K562 (cell line): ENCODE data around the gene PIAS3. TPM values are rescaled to one million over a fixed set of nuclear protein-coding genes. Genes with fewer than 3 reads are reported as not detected.

ENCODE experiments used
- CBX5 ChIP-seq: IDR thresholded peaks from 2 replicates; pipeline ENCODE4 v1.6.1; 2014; ENCODE audit warnings: low read depth, borderline replicate concordance
- COPS2 ChIP-seq: fragments of 450-650 bp; conservative IDR thresholded peaks from 2 replicates; pipeline ENCODE4 v1.6.1; 2016; ENCODE audit warnings: mild to moderate bottlenecking, moderate library complexity
- EGR1 ChIP-seq: fragments of 450-650 bp; conservative IDR thresholded peaks from 2 replicates; pipeline ENCODE4 v1.6.1; 2017; ENCODE audit warnings: mild to moderate bottlenecking
- GTF2E2 ChIP-seq: fragments of 200-800 bp; sonication (Bioruptor generic); IDR thresholded peaks from 2 replicates; pipeline ENCODE4 v1.6.1; 2016; ENCODE audit warnings: missing genetic modification characterization, missing compliant biosample characterization
- MECOM ChIP-seq: fragments of 250-450 bp; sonication (Bioruptor Pico); IDR thresholded peaks from 2 replicates; pipeline ENCODE4 v1.8.0; 2022; ENCODE audit warnings: inconsistent platforms
- NEUROD1 ChIP-seq: fragments of 150-350 bp; IDR thresholded peaks from 2 replicates; pipeline ENCODE4 v1.6.1; 2014; ENCODE audit warnings: borderline replicate concordance, low read length, low read depth; ENCODE audit not compliant: partially characterized antibody
- NFE2 ChIP-seq: IDR thresholded peaks from 2 replicates; pipeline ENCODE4 v1.6.1; 2014; ENCODE audit warnings: antibody characterized with exemption, low read depth
- POLR3A ChIP-seq: IDR thresholded peaks from 2 replicates; pipeline ENCODE4 v1.6.1; 2011; ENCODE audit warnings: borderline replicate concordance, mild to moderate bottlenecking, moderate library complexity; ENCODE audit not compliant: insufficient read length, insufficient read depth; ENCODE audit errors: extremely low read depth
- PTBP1 ChIP-seq: fragments of 200-400 bp; formaldehyde crosslinking; IDR thresholded peaks from 2 replicates; pipeline ENCODE4 v1.6.1; 2017; ENCODE audit warnings: low read depth, low read length
- SRSF1 ChIP-seq: fragments of 200-400 bp; formaldehyde crosslinking; IDR thresholded peaks from 2 replicates; pipeline ENCODE4 v1.6.1; 2017; ENCODE audit warnings: mild to moderate bottlenecking, low read depth, low read length, moderate library complexity
- TRIM28 ChIP-seq: fragments of 450-650 bp; IDR thresholded peaks from 2 replicates; pipeline ENCODE4 v1.6.1; 2017
- ZC3H8 ChIP-seq: fragments of 450-650 bp; IDR thresholded peaks from 2 replicates; pipeline ENCODE4 v1.6.1; 2017
- ZEB2 ChIP-seq: fragments of 450-650 bp; IDR thresholded peaks from 2 replicates; pipeline ENCODE4 v1.6.1; 2016
- ZNF76 ChIP-seq: fragments of 250-450 bp; sonication (Bioruptor Pico); IDR thresholded peaks from 2 replicates; pipeline ENCODE4 v1.4.0; 2020; ENCODE audit warnings: mild to moderate bottlenecking, moderate library complexity, borderline replicate concordance
- polyA plus RNA-seq, 8 experiments: library from polyadenylated mRNA; depleted of rRNA in 4 of 8; stranded (reverse) in 5 of 8; unstranded in 3 of 8; fragments of >200 nt; fragmentation: Nextera tagmentation in 2 of 8; fragmentation: Illumina TruSeq in 1 of 8; extraction: Ambion mirVana in 2 of 8; extraction: Trizol in 1 of 8; gene quantifications; 2 replicates each; pipeline versions ENCODE4 v1.2.1 to v1.2.3, GENCODE V29; 2011 to 2014; ENCODE audit warnings: inconsistent platforms in 1 of 8, missing spikeins in 1 of 8
- total RNA-seq, 7 experiments: library from RNA; depleted of rRNA in 6 of 7; stranded (reverse); fragments of >200 nt in 6 of 7; fragmentation: Illumina TruSeq in 2 of 7; extraction: Trizol in 2 of 7; gene quantifications; 2 replicates each; pipeline versions ENCODE4 v1.2.1 to v1.2.3, GENCODE V29; 2011 to 2021; ENCODE audit warnings: low replicate concordance in 1 of 7
- TF ChIP-seq, protein P1 (sequence below): fragments of 250-450 bp; sonication (Bioruptor Pico); IDR thresholded peaks from 2 replicates; pipeline ENCODE4 v1.8.0; 2021; ENCODE audit warnings: borderline replicate concordance, mild to moderate bottlenecking, moderate library complexity; ENCODE audit not compliant: poor library complexity, severe bottlenecking
- TF ChIP-seq, protein P2 (sequence below): sonication (generic); formaldehyde crosslinking; IDR thresholded peaks from 2 replicates; pipeline ENCODE4 v1.8.0; 2022; ENCODE audit warnings: missing genetic modification reagents, mild to moderate bottlenecking, borderline replicate concordance
- TF ChIP-seq, protein P3 (sequence below): fragments of 450-650 bp; IDR thresholded peaks from 2 replicates; pipeline ENCODE4 v1.6.1; 2017; ENCODE audit warnings: antibody characterized with exemption

The PIAS3 gene
- total and polyA plus RNA-seq, 9 of the 15 experiments (the other 6 are each of a cell fraction or from before 2014, with no cell fraction given), result 1.1 to 25.6 (median 7.9) TPM

DNA sequence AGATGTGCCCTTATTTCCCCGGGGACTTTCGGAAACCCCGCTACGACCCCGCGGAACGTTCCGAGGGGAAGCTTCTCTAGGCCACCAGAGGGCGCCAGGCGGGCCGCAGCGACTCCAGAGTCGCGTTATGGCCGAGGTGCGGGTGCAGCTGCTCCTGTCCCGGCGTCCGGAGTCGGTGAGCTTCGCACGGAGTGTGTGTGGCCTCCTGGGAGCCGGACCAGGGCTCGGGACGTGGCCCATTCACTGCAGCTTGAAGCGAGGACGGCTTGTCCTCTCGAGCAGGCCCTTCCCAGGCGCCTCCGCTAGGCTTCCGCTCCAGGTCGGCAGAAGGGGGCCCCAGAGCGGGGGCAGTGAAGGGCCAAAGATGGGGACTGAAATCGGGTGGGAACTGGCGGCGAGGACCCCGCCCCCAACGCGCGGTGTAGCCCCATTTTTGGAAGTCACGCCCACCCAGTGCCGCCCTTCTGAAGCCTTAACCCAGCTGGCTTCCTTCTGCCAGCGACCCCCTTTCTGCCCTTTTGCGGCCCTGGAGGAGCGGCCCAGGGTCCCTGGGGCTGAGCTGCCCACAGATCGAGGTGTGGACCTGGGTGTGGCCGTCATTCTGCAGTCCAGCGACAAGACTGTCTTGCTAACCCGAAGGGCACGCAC lies 13.2 kb downstream of the PIAS3 start, which contains the start of gene NUDT17 (continued):
- TF ChIP-seq EGR1 (peak; percentile 48), SRSF1 (no peak), NFE2 (no peak), TRIM28 (no peak), PTBP1 (no peak), GTF2E2 (no peak), NEUROD1 (peak; percentile 55), MECOM (no peak), COPS2 (no peak), POLR3A (no peak), CBX5 (no peak), ZC3H8 (no peak), ZNF76 (no peak), ZEB2 (no peak)
- TF ChIP-seq, protein P1, sequence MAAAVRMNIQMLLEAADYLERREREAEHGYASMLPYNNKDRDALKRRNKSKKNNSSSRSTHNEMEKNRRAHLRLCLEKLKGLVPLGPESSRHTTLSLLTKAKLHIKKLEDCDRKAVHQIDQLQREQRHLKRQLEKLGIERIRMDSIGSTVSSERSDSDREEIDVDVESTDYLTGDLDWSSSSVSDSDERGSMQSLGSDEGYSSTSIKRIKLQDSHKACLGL, result no peak
- TF ChIP-seq, protein P2, sequence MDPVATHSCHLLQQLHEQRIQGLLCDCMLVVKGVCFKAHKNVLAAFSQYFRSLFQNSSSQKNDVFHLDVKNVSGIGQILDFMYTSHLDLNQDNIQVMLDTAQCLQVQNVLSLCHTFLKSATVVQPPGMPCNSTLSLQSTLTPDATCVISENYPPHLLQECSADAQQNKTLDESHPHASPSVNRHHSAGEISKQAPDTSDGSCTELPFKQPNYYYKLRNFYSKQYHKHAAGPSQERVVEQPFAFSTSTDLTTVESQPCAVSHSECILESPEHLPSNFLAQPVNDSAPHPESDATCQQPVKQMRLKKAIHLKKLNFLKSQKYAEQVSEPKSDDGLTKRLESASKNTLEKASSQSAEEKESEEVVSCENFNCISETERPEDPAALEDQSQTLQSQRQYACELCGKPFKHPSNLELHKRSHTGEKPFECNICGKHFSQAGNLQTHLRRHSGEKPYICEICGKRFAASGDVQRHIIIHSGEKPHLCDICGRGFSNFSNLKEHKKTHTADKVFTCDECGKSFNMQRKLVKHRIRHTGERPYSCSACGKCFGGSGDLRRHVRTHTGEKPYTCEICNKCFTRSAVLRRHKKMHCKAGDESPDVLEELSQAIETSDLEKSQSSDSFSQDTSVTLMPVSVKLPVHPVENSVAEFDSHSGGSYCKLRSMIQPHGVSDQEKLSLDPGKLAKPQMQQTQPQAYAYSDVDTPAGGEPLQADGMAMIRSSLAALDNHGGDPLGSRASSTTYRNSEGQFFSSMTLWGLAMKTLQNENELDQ, result no peak
- TF ChIP-seq, protein P3, sequence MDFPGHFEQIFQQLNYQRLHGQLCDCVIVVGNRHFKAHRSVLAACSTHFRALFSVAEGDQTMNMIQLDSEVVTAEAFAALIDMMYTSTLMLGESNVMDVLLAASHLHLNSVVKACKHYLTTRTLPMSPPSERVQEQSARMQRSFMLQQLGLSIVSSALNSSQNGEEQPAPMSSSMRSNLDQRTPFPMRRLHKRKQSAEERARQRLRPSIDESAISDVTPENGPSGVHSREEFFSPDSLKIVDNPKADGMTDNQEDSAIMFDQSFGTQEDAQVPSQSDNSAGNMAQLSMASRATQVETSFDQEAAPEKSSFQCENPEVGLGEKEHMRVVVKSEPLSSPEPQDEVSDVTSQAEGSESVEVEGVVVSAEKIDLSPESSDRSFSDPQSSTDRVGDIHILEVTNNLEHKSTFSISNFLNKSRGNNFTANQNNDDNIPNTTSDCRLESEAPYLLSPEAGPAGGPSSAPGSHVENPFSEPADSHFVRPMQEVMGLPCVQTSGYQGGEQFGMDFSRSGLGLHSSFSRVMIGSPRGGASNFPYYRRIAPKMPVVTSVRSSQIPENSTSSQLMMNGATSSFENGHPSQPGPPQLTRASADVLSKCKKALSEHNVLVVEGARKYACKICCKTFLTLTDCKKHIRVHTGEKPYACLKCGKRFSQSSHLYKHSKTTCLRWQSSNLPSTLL, result no peak
